K562 (cell line): Measurements from ENCODE around the gene DOCK8. TPM values are rescaled to one million over a fixed set of nuclear protein-coding genes. Genes with fewer than 3 reads are reported as not detected.

Source experiments
- FOXP1 ChIP-seq: sonication (generic); formaldehyde crosslinking; IDR thresholded peaks from 2 replicates; pipeline ENCODE4 v1.8.0; 2022; ENCODE audit warnings: mild to moderate bottlenecking, missing genetic modification reagents
- GTF2B ChIP-seq: IDR thresholded peaks from 2 replicates; pipeline ENCODE4 v1.6.1; 2011; ENCODE audit not compliant: insufficient read length; ENCODE audit errors: extremely low read depth
- MTA1 ChIP-seq: fragments of 450-650 bp; IDR thresholded peaks from 2 replicates; pipeline ENCODE4 v1.6.1; 2017; ENCODE audit warnings: borderline replicate concordance
- POLR2AphosphoS2 ChIP-seq: IDR thresholded peaks from 2 replicates; pipeline ENCODE4 v1.6.1; 2012; ENCODE audit warnings: low read length, improper control_type of control experiment
- ZNF407 ChIP-seq: fragments of 450-650 bp; IDR thresholded peaks from 2 replicates; pipeline ENCODE4 v1.6.1; 2016; ENCODE audit warnings: low read depth
- polyA plus RNA-seq, 8 experiments: library from polyadenylated mRNA; depleted of rRNA in 4 of 8; stranded (reverse) in 5 of 8; unstranded in 3 of 8; fragments of >200 nt; fragmentation: Nextera tagmentation in 2 of 8; fragmentation: Illumina TruSeq in 1 of 8; extraction: Ambion mirVana in 2 of 8; extraction: Trizol in 1 of 8; gene quantifications; 2 replicates each; pipeline versions ENCODE4 v1.2.1 to v1.2.3, GENCODE V29; 2011 to 2014; ENCODE audit warnings: inconsistent platforms in 1 of 8, missing spikeins in 1 of 8
- total RNA-seq, 7 experiments: library from RNA; depleted of rRNA in 6 of 7; stranded (reverse); fragments of >200 nt in 6 of 7; fragmentation: Illumina TruSeq in 2 of 7; extraction: Trizol in 2 of 7; gene quantifications; 2 replicates each; pipeline versions ENCODE4 v1.2.1 to v1.2.3, GENCODE V29; 2011 to 2021; ENCODE audit warnings: low replicate concordance in 1 of 7

The DOCK8 gene
- total and polyA plus RNA-seq, 9 of the 15 experiments (the other 6 are each of a cell fraction or from before 2014, with no cell fraction given): 14.4 to 53.8 (median 25.1) TPM

- TF ChIP-seq ZNF407: no peak
- no peak for TF ChIP-seq FOXP1 (CRISPR knock-in tag)
- TF ChIP-seq GTF2B: no peak
- TF ChIP-seq MTA1: no peak
- TF ChIP-seq POLR2AphosphoS2: no peak
These were observed 222.4 kb downstream of the DOCK8 start (continued) for GRCh38 chr9:437066-437465.
